ENCODE data around the gene CSHL1.

DNA sequence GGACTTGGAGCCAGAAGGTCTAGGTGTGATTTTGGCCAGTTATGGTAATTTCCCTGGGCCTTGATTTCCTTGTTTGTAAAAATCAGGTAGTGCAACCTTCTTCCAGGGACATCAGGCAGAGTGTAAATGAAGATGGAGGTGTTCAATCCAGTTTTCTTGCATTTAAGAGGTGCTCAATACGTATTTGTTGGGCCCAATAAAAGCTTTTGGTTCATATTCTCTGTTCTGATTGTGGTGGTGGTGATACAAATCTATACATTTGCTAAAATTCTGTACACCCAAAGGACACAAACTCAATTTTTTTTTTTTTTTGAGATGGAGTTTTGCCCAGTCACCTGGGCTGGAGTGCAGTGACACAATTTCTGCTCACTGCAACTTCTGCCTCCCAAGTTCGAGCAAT, 15.1 kb upstream of the CSHL1 start:
- TF ChIP-seq, protein P1, sequence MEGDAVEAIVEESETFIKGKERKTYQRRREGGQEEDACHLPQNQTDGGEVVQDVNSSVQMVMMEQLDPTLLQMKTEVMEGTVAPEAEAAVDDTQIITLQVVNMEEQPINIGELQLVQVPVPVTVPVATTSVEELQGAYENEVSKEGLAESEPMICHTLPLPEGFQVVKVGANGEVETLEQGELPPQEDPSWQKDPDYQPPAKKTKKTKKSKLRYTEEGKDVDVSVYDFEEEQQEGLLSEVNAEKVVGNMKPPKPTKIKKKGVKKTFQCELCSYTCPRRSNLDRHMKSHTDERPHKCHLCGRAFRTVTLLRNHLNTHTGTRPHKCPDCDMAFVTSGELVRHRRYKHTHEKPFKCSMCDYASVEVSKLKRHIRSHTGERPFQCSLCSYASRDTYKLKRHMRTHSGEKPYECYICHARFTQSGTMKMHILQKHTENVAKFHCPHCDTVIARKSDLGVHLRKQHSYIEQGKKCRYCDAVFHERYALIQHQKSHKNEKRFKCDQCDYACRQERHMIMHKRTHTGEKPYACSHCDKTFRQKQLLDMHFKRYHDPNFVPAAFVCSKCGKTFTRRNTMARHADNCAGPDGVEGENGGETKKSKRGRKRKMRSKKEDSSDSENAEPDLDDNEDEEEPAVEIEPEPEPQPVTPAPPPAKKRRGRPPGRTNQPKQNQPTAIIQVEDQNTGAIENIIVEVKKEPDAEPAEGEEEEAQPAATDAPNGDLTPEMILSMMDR (IDR thresholded peaks at IDR 0.05), result no peak
- no peak for TF ChIP-seq POLR2A (IDR thresholded peaks at IDR 0.05)
